H7 (cell line): Measurements from ENCODE around the gene WDR75. TPM values are rescaled to one million over a fixed set of nuclear protein-coding genes. Genes with fewer than 3 reads are reported as not detected.

Experiments used
- DNase-seq: peaks from one replicate; pipeline ENCODE4 v3.0.0; 2012
- H3K27me3 ChIP-seq: 2 replicates; pipeline ENCODE4 v1.6.0; 2011; ENCODE audit warnings: mild to moderate bottlenecking, low read length; ENCODE audit not compliant: control insufficient read depth, insufficient read depth
- H3K36me3 ChIP-seq: replicated peaks from 2 replicates; pipeline ENCODE4 v1.5.1; 2011; ENCODE audit warnings: low read length; ENCODE audit not compliant: control insufficient read depth, insufficient read depth
- H3K4me3 ChIP-seq: 2 replicates; pipeline ENCODE4 v1.5.1; 2011; ENCODE audit warnings: low read depth, mild to moderate bottlenecking, control low read depth, low read length, moderate library complexity; ENCODE audit not compliant: insufficient read depth
- total RNA-seq: library from RNA; depleted of rRNA; stranded (reverse); fragments of >200 nt; shearing (Covaris generic); gene quantifications from 2 replicates; pipeline ENCODE4 v1.2.3, GENCODE V29; 2014

The WDR75 gene
- total RNA-seq, 1 experiment from 2014 or later, result 141 TPM

DNA sequence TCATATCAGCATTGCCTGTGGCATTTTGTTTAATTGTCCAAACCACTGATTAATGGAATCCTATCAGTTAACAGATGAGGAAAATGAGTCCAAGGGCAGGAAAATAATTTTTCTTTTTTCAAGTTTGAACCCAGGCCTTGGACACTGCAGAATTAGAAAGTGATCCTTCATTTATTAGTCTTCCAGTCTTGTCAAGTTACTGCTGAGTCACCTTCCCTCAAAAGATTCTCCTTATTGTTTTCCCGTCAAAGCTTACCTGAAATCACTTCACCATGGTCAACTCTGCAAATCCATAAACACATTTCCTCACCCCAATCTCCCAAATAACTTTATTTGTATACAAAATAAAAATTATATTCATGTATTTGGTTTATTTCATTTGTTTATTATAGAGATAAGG is 57.9 kb downstream of the WDR75 start:
- DNase-seq, result no peak
- Histone ChIP-seq H3K27me3 (no peaks in the 10 kb centered on the region), H3K4me3 (no peak overlapping the region), H3K36me3 (no peaks in the 10 kb centered on the region)

DNA sequence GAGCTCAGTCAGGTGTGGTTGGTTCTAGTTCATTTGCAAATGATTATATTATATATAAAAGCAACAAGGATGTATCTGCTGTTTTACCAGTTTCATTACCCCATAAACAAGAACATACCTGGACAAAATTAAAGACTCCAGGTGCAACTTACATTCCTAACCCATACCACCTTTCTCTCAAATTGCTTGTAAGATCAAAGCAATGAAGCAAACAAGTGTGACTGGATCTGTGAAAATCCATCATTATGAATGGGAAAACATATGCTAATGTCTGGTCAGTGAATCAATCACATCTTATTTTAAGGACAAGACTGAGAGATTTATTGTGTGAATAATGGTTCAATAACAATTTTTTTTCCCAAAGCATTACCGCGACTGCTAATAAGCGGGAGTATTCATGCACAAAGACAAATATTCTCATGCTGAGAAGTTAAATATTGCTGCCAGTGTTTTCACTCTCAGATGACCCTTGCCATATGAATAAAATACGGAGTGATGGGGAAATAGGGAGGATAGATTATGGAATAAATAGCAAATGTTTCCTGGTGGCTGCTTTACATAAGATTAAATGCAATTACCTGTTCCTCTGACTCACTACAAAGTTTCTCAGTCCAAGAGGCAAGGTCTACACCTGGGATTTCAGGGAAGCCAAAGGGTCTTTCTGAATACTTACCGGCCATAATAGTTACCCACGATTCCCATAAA is 59.3 kb downstream of the WDR75 start:
- H3K27me3 ChIP-seq, result no peaks in the 10 kb centered on the region
- no peak overlapping the region for H3K4me3 ChIP-seq
- no peak for DNase-seq
- no peaks in the 10 kb centered on the region for H3K36me3 ChIP-seq

DNA sequence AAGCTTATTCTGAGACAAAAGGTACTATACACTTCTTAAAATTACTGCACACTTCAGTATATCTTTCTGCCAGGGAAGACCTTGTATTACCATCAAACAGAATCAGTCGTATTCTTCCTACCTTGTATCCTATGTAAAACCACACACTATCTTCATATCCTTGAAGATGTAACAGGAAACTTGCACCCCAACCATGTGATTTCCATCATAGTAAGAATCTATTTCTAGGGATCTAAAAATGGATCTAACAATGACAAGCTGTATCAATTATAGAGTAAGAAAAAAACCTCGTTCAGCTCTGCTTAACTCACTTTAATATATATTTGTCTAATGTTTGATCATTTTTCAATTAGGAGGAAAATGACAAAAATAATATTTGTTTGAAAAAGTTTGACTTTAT is 60.2 kb downstream of the WDR75 start:
- DNase-seq, result no peak
- Histone ChIP-seq H3K36me3 (no peaks in the 10 kb centered on the region), H3K4me3 (no peak overlapping the region), H3K27me3 (no peaks in the 10 kb centered on the region)

DNA sequence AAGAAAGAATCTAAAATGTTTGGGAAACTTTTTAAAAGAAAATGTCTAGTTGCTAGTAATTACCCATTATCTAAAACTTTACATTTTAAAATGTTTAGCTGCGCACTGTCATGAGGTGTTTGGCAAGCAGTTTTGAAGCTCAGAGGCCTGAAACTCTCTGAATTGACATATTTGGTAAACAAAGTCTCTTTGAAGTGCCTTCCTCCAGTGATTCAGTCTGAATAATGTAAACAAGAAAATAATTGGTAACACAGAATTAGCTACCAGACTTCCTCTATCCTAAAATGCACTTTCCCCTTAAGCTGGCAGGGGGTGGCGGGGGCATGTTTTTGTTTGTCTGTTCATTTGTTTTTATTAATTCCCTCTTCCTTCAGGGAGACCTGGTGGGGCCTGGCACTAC is 61.4 kb downstream of the WDR75 start:
- DNase-seq, result no peak
- Histone ChIP-seq H3K27me3 (no peaks in the 10 kb centered on the region), H3K36me3 (no peaks in the 10 kb centered on the region), H3K4me3 (no peak overlapping the region)

DNA sequence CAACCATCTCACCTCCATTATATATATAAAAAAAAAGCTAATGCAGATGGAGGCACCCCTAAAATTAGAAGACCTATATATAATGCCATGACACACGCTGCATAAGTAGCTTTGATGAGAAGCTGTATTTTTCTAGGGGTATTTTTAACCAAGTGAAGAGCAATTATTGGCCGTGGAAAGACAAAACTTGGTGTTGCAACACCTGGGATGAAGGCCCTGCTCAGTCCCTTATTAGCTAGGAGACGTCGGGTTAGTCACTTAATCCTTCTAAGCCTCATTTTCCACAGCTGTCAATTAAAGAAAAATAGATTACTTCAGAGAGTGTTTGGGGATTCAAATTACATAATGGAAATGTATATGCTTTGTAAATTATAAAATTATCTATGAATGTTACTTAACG is 63.0 kb downstream of the WDR75 start:
- Histone ChIP-seq H3K36me3 (no peaks in the 10 kb centered on the region), H3K4me3 (no peak overlapping the region), H3K27me3 (no peaks in the 10 kb centered on the region)
- DNase-seq, result no peak

DNA sequence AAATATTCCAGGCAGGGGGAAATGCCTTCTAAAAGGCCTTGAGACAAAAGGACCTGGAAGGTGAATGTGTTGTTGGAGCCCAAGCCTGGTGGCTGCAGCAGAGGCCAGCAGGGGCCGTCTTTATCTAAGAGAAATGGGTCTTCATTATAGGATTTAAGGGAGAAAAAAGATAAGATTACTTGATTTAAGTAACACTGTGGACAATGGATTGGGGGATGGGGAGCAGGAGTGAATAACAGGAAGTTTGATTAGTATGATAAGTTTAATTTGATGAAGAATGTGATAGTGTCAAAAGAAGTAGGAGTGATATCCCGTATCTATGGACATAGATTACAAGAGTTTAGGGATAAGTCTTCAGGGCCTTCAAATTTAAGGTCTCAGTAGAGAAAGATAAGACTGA is 64.2 kb downstream of the WDR75 start:
- H3K27me3 ChIP-seq, result no peaks in the 10 kb centered on the region
- H3K4me3 ChIP-seq, result no peak overlapping the region
- DNase-seq, result no peak
- no peaks in the 10 kb centered on the region for H3K36me3 ChIP-seq

DNA sequence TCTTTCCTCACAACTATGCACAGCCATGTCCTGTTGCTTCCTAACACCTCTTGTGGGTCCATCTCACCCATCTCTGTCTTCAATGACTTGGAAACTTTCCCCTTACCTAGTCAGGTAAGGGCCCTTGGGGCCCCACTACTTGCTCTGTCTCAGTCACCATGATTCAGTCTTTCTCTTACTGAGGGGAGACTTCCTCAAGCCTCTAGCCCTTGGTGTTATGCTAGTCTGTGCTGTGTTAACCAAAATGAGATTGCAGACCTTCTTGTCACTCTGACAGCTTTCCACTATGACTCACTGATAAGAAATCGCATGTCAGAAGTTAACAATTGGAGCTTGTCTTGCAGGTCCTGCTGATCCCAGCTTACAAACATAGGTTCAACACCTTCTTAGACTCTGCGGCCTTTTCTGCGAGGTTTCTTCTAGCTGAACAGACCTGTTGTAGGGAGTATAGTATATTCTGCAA is 65.3 kb downstream of the WDR75 start:
- no peaks in the 10 kb centered on the region for H3K27me3 ChIP-seq
- H3K4me3 ChIP-seq, result no peak overlapping the region
- DNase-seq, result no peak
- H3K36me3 ChIP-seq, result no peaks in the 10 kb centered on the region

DNA sequence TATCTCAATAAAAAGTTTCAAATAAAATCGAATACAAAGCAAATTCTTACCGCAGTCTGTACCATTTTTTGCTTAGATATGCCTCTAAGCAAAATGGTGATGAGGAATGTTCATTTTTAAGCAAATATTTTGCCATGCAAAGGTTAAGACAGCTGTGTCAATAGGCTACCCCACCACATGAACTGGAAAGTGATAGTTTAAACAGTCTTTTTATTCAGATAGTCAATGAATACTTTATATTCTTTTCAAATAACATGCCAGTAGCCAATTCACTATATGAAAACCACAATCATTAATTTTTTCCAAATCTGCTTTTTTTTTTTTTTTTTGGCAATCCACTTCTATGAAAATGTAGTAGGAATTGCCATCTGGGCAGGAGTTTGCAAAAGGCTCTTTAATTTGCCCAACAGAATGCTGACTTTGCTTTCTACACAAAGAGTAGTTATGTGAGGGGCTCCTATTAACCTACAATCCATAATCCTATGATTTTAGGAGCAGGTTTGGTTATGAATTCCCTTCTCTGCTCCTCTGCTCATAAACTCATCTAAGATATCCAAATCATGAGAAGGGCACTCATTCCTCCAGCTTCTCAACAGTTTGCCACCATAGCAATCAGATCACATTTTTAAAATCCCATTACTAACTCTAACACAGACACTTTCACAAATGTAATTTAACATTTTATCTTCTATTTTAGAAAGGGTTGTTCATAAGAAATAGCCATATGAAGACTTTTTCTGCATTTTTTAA is 70.1 kb downstream of the WDR75 start:
- Histone ChIP-seq H3K36me3 (no peaks in the 10 kb centered on the region), H3K4me3 (no peak overlapping the region), H3K27me3 (no peaks in the 10 kb centered on the region)
- no peak for DNase-seq

DNA sequence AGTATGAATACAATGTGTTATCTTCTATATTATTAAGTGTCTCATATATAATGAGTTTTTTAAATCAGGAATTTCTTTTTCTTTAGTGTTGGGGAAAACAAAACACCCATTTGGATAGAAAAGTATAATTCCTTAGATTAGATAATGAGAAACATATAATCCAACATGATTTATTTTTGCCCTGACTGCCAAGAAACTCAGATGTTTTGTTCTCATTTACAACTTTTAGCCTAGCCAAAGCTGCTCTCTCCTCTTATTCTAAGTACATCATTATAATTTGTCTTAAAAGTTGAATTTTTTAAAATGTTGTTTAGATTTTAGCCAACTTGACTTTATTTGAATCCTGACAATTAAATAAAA is 70.7 kb downstream of the WDR75 start:
- no peak overlapping the region for H3K4me3 ChIP-seq
- no peak for DNase-seq
- H3K36me3 ChIP-seq, result no peaks in the 10 kb centered on the region
- no peaks in the 10 kb centered on the region for H3K27me3 ChIP-seq

DNA sequence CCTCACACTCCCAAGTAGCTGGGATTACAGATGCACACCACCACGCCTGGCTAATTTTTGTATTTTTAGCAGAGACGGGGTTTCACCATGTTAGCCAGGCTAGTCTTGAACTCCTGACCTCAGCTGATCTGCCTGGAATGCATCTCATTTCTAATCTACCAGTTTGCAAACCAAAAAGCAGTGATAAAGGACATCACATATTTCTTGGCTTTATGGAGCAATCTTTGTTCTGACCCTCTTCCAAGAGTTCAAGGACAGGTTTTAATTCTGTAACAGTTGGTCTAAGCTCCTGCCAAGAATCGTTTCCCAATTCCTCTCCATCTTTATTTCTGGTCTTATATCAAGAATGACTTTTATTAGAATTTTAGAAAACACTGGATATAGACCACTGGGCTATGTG is 71.6 kb downstream of the WDR75 start:
- H3K4me3 ChIP-seq, result no peak overlapping the region
- H3K27me3 ChIP-seq, result no peaks in the 10 kb centered on the region
- H3K36me3 ChIP-seq, result no peaks in the 10 kb centered on the region
- DNase-seq, result no peak

DNA sequence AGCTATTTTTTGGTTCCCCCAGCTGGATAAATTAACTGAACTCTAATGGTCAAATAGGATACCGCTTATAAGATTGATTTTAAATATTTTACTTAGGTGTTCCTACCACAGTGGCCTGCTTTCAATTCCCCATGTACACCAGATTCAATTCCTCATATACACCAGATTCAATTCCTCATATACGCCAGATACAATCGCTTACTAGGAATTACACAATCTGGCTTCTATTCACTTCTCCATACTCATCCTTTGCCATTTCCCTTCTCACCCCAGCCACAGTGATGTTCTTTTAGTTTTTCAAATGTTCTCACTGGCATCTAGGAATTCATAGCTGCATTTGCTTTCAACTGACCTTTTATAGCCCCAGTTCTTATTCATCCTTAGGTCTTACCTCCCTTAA is 72.8 kb downstream of the WDR75 start:
- no peak overlapping the region for H3K4me3 ChIP-seq
- no peaks in the 10 kb centered on the region for H3K27me3 ChIP-seq
- H3K36me3 ChIP-seq, result no peaks in the 10 kb centered on the region
- DNase-seq, result no peak

DNA sequence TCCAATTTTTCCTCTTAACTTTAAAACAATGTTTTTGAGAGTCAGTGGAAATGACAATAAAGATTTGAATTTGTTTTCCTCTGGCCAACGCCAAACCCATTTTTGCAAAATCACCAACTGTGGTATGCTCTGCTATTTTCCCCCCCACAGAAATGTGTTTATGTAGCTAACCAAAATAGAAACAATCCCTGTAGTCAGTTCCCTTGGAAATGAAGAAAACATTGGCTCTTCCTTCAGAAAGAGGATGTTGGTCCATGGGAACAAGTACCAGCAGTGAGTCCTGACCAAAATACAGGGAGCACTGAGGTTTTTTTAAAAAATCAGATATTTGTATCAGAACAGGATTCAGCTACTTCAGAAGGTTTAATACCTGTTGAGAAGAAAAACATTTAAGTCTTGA is 74.0 kb downstream of the WDR75 start:
- Histone ChIP-seq H3K36me3 (no peaks in the 10 kb centered on the region), H3K27me3 (no peaks in the 10 kb centered on the region), H3K4me3 (no peak overlapping the region)
- DNase-seq, result no peak

DNA sequence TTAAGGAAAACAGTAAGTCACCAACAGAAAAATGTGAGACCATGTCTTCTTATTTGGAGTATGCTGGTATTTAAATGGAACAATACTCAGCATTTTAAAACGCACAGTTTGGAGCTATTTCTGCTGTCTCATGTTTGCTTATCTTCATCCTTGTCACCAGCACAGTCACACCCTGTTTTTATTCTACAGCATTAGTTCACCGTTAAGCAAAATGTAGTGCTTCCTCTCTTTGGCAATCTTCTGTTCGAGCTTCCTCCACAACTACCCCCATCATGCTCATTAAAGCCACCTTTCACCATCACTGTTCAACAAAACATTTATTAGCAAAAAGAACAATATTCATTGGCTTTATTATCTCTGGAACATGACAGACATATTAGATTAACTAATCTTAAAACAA is 75.3 kb downstream of the WDR75 start:
- Histone ChIP-seq H3K36me3 (no peaks in the 10 kb centered on the region), H3K4me3 (no peak overlapping the region), H3K27me3 (no peaks in the 10 kb centered on the region)
- no peak for DNase-seq

DNA sequence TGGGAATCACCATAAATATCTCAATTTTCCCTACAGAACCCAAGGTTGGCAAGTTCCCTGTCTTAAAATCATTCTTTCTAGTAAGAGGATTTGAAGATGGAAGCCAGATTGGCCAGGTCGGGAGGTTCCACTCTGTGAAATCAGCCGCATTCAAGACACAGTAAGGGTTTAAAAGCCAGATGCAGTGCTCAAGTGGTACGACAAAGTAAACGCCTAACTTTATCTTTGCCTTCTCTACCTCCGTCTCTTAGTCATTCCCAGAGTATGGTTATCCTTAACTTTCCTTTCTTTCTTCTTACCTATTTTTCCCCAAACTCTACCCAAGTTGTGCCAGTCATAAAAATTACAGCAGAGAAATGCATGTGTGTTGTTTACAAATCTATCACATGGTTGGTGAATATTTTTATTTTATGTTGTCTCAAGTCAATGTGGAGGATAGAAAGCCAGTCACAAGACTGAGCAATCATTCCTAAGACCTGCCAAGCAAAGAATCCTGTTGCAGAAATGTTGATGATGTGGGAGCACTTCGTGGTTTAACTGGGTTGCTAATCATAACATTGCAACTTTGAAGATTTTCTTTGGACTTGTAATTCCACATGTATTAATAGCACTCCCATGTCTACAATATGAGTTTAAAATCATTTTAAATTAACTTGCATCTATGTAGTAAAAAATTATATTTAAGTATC is 76.7 kb downstream of the WDR75 start:
- Histone ChIP-seq H3K36me3 (no peaks in the 10 kb centered on the region), H3K27me3 (no peaks in the 10 kb centered on the region), H3K4me3 (no peak overlapping the region)
- DNase-seq, result no peak
